HUES64 (cell line): ENCODE measurements around the gene SIGLEC6.

Source experiments
- H3K27ac ChIP-seq: 2 replicates; pipeline ENCODE4 v1.7.0; 2013; ENCODE audit warnings: low read depth, low read length, inconsistent platforms
- H3K27me3 ChIP-seq: 2 replicates; pipeline ENCODE4 v1.6.1; 2013; ENCODE audit warnings: mild to moderate bottlenecking, low read length; ENCODE audit not compliant: insufficient read depth
- H3K36me3 ChIP-seq: 2 replicates; pipeline ENCODE4 v1.6.1; 2013; ENCODE audit warnings: mild to moderate bottlenecking, low read length; ENCODE audit not compliant: insufficient read depth
- H3K4me1 ChIP-seq: 2 replicates; pipeline ENCODE4 v1.6.1; 2013; ENCODE audit warnings: mild to moderate bottlenecking, low read length, moderate library complexity; ENCODE audit not compliant: insufficient read depth
- H3K4me3 ChIP-seq: 2 replicates; pipeline ENCODE4 v1.5.1; 2013; ENCODE audit warnings: mild to moderate bottlenecking, low read length, moderate library complexity
- H3K9ac ChIP-seq: 2 replicates; pipeline ENCODE4 v1.6.1; 2013; ENCODE audit warnings: mild to moderate bottlenecking, low read depth, low read length
- H3K9me3 ChIP-seq: 2 replicates; pipeline ENCODE4 v1.6.1; 2013; ENCODE audit warnings: low read depth, low read length; ENCODE audit not compliant: insufficient read depth
- WGBS: fragments of 150-250, 120-280 bp; methylation state at CpG from one replicate; pipeline ENCODE4 v1.1.7; 2013; ENCODE audit warnings: missing lambda C conversion rate; 5-methylcytosine and 5-hydroxymethylcytosine counted together

The SIGLEC6 gene

DNA sequence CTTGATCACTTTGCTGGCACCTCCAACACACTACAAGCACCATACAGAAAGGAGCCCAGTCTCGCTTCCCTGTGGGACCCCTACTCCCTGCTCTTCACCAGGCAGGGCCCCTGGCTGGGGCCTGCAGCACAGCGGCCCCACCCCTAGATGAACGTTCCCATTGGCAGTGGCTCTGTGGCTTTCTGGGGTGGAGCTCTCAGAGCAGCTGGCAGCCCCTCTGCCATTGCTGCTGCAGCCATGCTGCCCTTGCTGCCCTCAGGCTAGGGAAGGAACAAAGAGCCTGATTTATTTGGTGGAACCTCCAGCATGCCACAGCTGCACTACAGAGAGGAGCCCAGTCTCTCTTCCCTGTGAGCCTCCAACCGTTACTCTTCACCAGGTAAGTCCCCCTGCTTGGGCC is 5.8 kb downstream of the SIGLEC6 start:
- Histone ChIP-seq H3K27me3 (peaks cover under 1% of the 10 kb centered on the region; the same call in 1 of the 2 replicates), H3K9ac (no peak overlapping the region), H3K9me3 (no peaks in the 10 kb centered on the region), H3K4me3 (no peak overlapping the region), H3K4me1 (no peaks in the 10 kb centered on the region), H3K36me3 (no peaks in the 10 kb centered on the region), H3K27ac (no peak overlapping the region)
- WGBS = 64% methylated on average over 4 of the region's 4 CpGs

DNA sequence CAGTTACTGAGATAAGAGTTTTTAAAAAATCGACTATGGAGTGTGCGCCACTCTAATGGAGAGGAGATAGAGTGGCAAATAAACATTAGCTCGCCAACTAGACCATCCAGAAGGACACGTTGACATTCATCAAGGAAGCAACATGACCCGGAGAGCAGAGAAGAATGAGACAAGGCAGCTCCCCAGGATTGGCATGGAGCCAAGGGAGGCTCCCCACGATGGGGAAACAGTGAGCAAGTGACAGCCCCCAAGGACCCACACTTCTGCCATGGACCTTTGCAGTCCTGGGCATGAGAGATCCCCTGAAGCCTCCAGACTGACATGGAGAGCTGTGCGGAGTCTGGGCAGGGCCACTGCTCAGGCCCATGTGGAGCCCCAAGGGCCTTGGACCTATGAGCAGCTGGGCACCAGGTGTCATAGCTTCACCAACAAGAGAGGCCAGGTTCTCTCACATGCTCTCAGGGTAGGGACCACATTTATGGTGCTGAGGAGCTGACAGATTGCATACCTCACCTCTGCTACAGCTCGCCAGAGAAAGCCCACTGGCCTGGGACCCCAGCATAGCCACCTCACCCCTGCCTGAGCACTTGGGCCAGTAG is 6.7 kb downstream of the SIGLEC6 start:
- no peaks in the 10 kb centered on the region for H3K4me1 ChIP-seq
- no peak overlapping the region for H3K27ac ChIP-seq
- no peaks in the 10 kb centered on the region for H3K36me3 ChIP-seq
- 85% methylated on average over 8 of the region's 8 CpGs for WGBS
- no peaks in the 10 kb centered on the region; the same call in 1 of the 2 replicates for H3K27me3 ChIP-seq
- H3K4me3 ChIP-seq = no peak overlapping the region
- no peaks in the 10 kb centered on the region for H3K9me3 ChIP-seq
- no peak overlapping the region for H3K9ac ChIP-seq

DNA sequence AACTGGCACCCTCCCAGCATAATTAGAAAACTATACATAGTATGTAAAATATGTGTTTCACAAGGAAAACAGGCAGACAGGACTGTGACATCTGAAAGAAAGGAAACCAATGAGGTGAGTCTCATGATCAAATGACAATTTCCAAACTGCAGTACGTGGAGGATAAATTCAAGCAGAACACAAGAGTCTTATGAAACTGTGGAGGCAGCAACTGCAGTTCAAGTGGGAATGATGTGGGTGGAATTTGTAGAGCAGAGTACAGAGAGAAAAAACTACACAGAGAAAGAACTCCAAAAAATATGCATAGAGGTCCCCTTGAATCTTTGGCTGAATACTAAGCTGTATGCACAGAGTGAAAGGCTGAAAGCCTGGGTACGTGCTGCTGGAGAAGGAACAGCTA is 9.7 kb downstream of the SIGLEC6 start:
- no peaks in the 10 kb centered on the region for H3K27me3 ChIP-seq
- 65% methylated on average over 2 of the region's 2 CpGs for WGBS
- no peak overlapping the region for H3K4me3 ChIP-seq
- peaks cover 9% of the 10 kb centered on the region; the same call in 1 of the 2 replicates for H3K9me3 ChIP-seq
- no peaks in the 10 kb centered on the region for H3K36me3 ChIP-seq
- no peaks in the 10 kb centered on the region for H3K4me1 ChIP-seq
- H3K9ac ChIP-seq = no peak overlapping the region
- H3K27ac ChIP-seq = no peak overlapping the region

DNA sequence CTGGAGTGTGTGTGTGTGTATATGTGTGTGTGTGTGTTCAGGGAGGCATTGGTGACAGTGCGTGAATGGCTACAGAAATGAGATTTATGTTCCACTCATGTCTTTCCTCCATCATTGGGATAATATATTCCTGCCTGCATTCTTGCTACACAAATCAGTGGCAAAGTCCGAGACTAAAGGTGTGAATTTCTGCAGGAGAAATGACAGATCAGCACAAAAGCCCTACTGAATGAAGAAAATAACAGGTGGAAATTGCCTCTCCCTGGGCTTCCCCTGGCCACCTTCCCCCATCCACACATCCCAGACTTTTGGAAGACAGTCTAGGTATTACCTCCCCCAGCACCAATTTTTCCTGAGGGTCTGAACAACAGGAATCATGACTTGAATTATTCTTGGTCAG is 10.1 kb downstream of the SIGLEC6 start:
- Histone ChIP-seq H3K4me3 (no peak overlapping the region), H3K27ac (no peak overlapping the region), H3K36me3 (no peaks in the 10 kb centered on the region), H3K27me3 (no peaks in the 10 kb centered on the region), H3K9me3 (peaks cover 9% of the 10 kb centered on the region; the same call in 1 of the 2 replicates), H3K4me1 (no peaks in the 10 kb centered on the region), H3K9ac (no peak overlapping the region)
- 83% methylated on average over 1 of the region's 2 CpGs for WGBS

DNA sequence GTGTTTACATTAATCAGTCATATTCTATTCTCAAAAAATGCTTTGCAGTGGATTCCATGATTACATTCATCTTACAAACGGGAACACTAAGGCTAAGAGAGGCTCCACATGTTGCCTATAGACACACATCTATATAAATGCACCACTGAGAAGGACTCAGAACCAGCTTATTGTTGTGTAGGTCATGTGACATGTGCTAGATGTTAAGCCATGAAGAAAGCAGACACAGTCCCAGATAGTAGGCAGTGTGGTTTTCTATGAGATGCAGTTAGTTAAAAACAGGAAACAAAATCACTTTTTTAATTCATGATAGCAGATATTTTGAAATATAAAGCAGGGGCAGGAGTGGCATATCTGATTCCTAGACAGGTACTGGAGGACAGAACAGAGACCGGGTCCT is 10.7 kb downstream of the SIGLEC6 start:
- H3K9ac ChIP-seq = no peak overlapping the region
- no peaks in the 10 kb centered on the region for H3K36me3 ChIP-seq
- no peak overlapping the region for H3K4me3 ChIP-seq
- no peaks in the 10 kb centered on the region for H3K27me3 ChIP-seq
- H3K27ac ChIP-seq = no peak overlapping the region
- H3K4me1 ChIP-seq = no peaks in the 10 kb centered on the region
- 37% methylated on average over 2 of the region's 2 CpGs for WGBS
- H3K9me3 ChIP-seq = peaks cover 9% of the 10 kb centered on the region; the same call in 1 of the 2 replicates

DNA sequence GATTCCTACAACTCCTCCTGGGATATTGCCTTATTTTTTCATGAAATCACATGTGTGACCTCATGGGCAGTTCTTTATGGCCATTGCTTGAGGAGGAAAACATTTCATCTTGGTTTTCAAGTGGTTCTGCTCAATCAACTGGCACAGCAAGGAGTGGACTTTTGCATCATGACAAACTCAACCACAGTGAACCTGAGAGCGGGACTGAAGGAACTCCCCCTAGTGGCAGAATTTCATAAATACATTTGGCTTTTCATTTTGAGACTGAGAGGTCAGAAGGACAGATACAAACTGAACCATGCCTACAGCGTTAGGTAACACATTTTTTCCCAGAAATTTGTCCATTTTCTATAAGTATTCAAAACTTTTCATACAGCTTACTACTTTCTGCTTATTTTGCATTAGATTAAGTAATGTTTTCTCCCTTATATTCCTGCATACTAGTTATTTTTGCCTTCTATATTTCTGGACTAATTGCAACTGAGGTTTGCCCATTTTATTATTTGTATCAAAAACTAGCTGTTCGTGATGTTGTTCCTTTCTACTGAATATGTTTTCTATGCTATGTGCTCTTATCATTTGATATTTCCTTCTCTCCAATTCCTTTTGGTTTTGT is 16.5 kb downstream of the SIGLEC6 start:
- 10% methylated on average over 2 of the region's 3 CpGs for WGBS
- no peak overlapping the region for H3K27ac ChIP-seq
- no peaks in the 10 kb centered on the region for H3K4me1 ChIP-seq
- H3K9me3 ChIP-seq = peaks cover 9% of the 10 kb centered on the region; the same call in 1 of the 2 replicates
- H3K27me3 ChIP-seq = peaks cover 2% of the 10 kb centered on the region; the same call in 1 of the 2 replicates
- no peak overlapping the region for H3K4me3 ChIP-seq
- no peaks in the 10 kb centered on the region for H3K36me3 ChIP-seq
- H3K9ac ChIP-seq = no peak overlapping the region

DNA sequence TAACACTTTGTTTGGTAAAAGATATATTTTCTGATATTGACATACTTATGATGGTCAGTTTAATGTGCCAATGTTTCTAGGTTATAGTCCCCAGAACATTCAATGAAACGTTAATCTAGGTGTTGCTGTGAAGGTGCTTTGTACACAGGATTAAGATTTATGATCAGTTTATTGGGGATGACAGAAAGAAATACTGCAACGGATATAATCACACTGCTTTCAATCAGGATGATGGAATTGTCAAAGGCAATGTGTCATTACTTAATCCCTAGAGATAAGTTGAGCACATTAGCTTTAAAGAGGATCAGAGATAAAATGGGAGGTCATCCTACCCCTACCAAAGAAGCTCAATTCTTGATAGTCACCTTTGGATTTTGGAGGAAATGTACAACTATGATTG is 17.5 kb downstream of the SIGLEC6 start:
- Histone ChIP-seq H3K36me3 (no peaks in the 10 kb centered on the region), H3K27ac (no peak overlapping the region), H3K4me1 (no peaks in the 10 kb centered on the region), H3K9me3 (peaks cover 9% of the 10 kb centered on the region; the same call in 1 of the 2 replicates), H3K27me3 (peaks cover 2% of the 10 kb centered on the region; the same call in 1 of the 2 replicates), H3K9ac (no peak overlapping the region), H3K4me3 (no peak overlapping the region)
- WGBS = 56% methylated on average over 2 of the region's 2 CpGs

DNA sequence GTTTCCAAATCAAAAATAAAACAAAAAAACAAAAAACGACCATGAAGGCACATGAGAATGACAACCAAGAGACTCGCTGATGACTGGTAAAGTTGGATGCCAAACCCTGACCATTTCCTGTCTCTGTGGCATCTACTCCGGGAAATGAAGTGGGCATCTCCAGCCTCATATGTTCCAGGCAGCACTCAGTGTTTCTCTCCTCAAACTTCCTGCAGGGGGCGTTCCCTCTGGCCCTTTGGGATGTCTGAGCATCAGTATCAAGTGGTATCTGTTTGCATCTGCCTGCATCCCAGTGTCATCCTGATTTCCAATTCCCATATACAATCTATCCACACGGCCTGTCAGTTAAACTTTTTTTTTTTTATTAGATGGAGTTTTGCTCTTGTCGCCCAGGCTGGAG is 20.1 kb downstream of the SIGLEC6 start:
- Histone ChIP-seq H3K27me3 (peaks cover 2% of the 10 kb centered on the region; the same call in 1 of the 2 replicates), H3K4me1 (no peaks in the 10 kb centered on the region), H3K36me3 (no peaks in the 10 kb centered on the region), H3K27ac (no peak overlapping the region), H3K9ac (no peak overlapping the region), H3K4me3 (no peak overlapping the region), H3K9me3 (no peaks in the 10 kb centered on the region)
- 20% methylated on average over 5 of the region's 6 CpGs for WGBS

DNA sequence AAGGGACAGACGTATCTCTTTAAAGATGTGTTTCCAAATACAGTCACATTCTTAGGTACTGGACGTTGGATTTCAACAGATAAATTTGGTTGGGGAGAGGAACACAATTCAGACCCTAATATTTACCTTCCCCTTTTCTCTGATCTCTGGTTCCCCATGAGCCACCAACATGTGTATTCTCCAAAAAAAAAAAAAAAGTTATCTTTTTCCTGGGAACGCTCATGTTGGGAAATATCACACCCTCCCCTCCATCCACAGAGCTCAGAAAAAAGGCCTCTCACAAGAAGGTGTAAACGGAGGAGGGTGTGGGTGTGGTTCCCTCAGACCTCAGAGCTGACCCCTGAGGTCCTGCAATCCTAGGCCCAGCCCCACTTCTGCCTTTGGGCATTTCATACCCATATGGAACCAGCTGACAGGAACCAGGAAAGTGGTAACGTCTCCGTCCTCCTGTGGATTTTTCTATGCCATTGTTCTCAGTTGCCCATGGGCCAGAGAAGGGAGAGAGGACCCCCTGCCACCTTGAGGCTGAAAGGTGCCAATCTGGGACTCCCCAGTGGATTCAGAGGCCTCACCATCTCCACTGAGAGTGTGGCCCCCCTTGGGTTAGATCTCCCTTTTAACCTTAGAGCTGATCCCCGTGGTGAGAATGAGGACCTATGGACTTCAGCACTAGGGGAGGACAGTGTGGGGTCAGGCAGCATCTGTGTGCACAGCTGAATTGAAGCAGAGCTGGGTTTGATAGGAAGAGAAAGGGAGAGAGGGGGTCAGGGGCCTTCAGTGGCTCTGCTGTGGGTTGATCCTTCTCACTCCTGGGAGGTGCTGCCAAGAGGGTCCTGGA is 21.4 kb downstream of the SIGLEC6 start:
- H3K4me1 ChIP-seq = no peaks in the 10 kb centered on the region
- H3K36me3 ChIP-seq = no peaks in the 10 kb centered on the region
- H3K4me3 ChIP-seq = no peak overlapping the region
- no peak overlapping the region for H3K9ac ChIP-seq
- WGBS = 58% methylated on average over 4 of the region's 7 CpGs
- no peak overlapping the region for H3K27ac ChIP-seq
- H3K9me3 ChIP-seq = no peaks in the 10 kb centered on the region
- H3K27me3 ChIP-seq = peaks cover 2% of the 10 kb centered on the region; the same call in 1 of the 2 replicates

DNA sequence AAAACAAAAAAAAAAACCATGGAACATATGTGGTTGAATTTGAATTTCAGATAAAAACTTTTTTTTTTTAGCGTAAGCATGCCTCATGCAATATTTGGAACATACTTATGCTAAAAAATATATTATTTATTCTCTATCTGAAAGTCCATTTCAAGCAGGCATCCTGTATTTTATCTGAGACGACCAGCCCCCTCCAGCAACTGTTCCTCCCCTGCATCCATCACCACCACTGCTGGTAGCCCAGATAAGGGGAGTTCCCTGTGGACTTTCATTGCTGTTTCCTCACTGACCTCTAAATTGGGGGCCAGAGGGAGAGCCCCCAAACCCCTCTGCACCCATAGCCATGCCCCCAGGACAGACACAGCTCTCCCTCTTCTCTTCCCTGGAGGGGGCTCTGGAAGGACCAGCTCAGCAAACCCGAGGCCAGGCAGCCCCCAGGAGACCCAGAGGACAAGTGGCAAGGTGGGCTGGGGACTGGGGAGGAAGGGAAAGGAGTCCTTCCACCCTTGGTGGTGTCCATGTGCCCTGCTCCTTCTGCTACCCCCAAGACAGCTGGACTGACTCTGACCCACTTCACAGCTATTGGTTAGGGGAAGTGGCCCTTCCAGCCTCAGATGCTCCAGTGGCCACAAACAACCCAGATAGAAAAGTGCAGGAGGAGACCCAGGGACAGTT is 23.3 kb downstream of the SIGLEC6 start:
- H3K9me3 ChIP-seq = no peaks in the 10 kb centered on the region
- no peaks in the 10 kb centered on the region for H3K36me3 ChIP-seq
- H3K27me3 ChIP-seq = peaks cover under 1% of the 10 kb centered on the region; the same call in 1 of the 2 replicates
- no peak overlapping the region for H3K27ac ChIP-seq
- H3K4me1 ChIP-seq = no peaks in the 10 kb centered on the region
- H3K9ac ChIP-seq = no peak overlapping the region
- WGBS = 44% methylated on average over 2 of the region's 3 CpGs
- H3K4me3 ChIP-seq = no peak overlapping the region

DNA sequence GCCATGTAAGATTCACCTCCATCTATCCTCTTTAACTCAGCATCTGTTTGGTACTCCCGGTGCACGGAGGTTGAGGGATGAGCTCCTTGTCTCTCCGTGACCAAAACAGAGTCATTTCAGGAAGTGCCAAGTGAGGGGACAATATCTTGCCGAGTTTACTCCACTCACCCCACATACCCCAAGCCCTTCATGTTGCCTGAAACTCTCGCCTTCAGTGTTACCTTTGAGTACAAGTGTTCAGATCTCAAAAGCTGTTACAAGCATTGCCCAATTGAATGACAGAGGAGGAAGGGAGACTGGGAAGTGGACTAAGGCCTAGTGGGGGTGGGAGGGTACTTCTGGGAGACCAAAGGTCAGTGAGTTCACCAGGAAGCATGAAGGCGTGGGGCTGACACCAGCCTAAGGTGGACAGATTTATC is 23.8 kb downstream of the SIGLEC6 start:
- Histone ChIP-seq H3K4me3 (no peak overlapping the region), H3K9me3 (no peaks in the 10 kb centered on the region), H3K27ac (no peak overlapping the region), H3K4me1 (no peaks in the 10 kb centered on the region), H3K27me3 (no peaks in the 10 kb centered on the region; the same call in 1 of the 2 replicates), H3K36me3 (no peaks in the 10 kb centered on the region), H3K9ac (no peak overlapping the region)
- 76% methylated on average over 5 of the region's 6 CpGs for WGBS
